A673 (cell line): Measurements from ENCODE around the gene ARID5B.

Experiments
- EZH2 ChIP-seq: fragments of 200-600 bp; sonication (generic); IDR thresholded peaks from 2 replicates; pipeline ENCODE4 v1.6.1; 2017; ENCODE audit warnings: borderline replicate concordance, low read depth, mild to moderate bottlenecking, mixed read lengths, antibody characterized with exemption, low read length; ENCODE audit not compliant: poor library complexity, severe bottlenecking
- TF ChIP-seq, protein P1 (sequence below): fragments of 300-800, 200-600 bp; sonication (generic); conservative IDR thresholded peaks from 2 replicates; pipeline ENCODE4 v1.5.1; 2017; ENCODE audit warnings: low read depth, mild to moderate bottlenecking, antibody characterized with exemption, low read length, moderate library complexity, mixed read lengths

DNA sequence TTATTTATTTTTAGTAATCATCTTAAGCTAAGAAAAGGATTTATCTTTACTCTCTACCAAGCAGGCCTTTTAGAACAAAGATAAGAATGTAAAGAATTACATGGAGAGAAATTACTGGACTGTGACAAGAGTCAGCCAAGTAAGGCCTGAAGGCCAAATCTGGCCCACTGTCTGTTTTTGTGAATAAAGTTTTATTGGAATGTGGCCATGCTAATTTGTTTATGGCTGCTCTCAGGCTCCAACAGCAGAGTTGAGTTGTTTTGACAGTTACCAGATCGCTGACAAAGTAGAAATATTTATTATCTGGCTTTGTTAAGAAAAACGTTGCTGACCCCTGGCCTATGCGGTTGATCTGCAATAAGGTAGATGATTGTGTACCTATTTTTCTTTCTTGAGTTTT, 6.1 kb downstream of the ARID5B start:
- TF ChIP-seq, protein P1, sequence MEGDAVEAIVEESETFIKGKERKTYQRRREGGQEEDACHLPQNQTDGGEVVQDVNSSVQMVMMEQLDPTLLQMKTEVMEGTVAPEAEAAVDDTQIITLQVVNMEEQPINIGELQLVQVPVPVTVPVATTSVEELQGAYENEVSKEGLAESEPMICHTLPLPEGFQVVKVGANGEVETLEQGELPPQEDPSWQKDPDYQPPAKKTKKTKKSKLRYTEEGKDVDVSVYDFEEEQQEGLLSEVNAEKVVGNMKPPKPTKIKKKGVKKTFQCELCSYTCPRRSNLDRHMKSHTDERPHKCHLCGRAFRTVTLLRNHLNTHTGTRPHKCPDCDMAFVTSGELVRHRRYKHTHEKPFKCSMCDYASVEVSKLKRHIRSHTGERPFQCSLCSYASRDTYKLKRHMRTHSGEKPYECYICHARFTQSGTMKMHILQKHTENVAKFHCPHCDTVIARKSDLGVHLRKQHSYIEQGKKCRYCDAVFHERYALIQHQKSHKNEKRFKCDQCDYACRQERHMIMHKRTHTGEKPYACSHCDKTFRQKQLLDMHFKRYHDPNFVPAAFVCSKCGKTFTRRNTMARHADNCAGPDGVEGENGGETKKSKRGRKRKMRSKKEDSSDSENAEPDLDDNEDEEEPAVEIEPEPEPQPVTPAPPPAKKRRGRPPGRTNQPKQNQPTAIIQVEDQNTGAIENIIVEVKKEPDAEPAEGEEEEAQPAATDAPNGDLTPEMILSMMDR: no peak
- TF ChIP-seq EZH2: no peak
